HEK293 (cell line): Measurements from ENCODE around the gene ADD1.

Source experiments
- CTCF ChIA-PET: fragments of 350-600 bp; formaldehyde crosslinking; extraction: SDS; loops from one replicate; lab custom pipeline; 2021; ENCODE audit warnings: antibody characterized with exemption; lab: Yijun Ruan, JAX
- POLR2A ChIA-PET: fragments of 300-600 bp; formaldehyde crosslinking; extraction: SDS; loops from one replicate; lab custom pipeline; 2020; ENCODE audit warnings: antibody characterized with exemption, inconsistent platforms; lab: Yijun Ruan, JAX
- H3K27ac ChIP-seq: fragments of 200-500 bp; sonication (Bioruptor generic); 2 replicates; pipeline ENCODE4 v1.5.1; 2014; ENCODE audit warnings: low read depth, low read length, control low read depth, inconsistent platforms; ENCODE audit errors: extremely low read depth
- H3K36me3 ChIP-seq, 2 experiments: fragments of 200-500 bp in 1 of 2; sonication (Bioruptor generic) in 1 of 2; 1 replicate in 1 of 2; 2 replicates in 1 of 2; pipeline ENCODE4 v1.5.1; 2014 to 2017; ENCODE audit warnings: inconsistent platforms in 2 of 2, low read length in 2 of 2; ENCODE audit not compliant: control insufficient read depth in 2 of 2, insufficient read depth in 1 of 2
- H3K4me1 ChIP-seq: fragments of 200-500 bp; sonication (Bioruptor generic); 2 replicates; pipeline ENCODE4 v1.5.1; 2014; ENCODE audit warnings: mild to moderate bottlenecking, low read length, inconsistent platforms; ENCODE audit not compliant: control insufficient read depth, insufficient read depth
- H3K4me3 ChIP-seq: 2 replicates; pipeline ENCODE4 v1.5.1; 2011; ENCODE audit warnings: low read depth, mild to moderate bottlenecking, control low read depth, low read length, moderate library complexity
- H3K9me3 ChIP-seq: fragments of 200-500 bp; sonication (Bioruptor generic); 2 replicates; pipeline ENCODE4 v1.5.1; 2014; ENCODE audit warnings: low read depth, low read length, inconsistent platforms; ENCODE audit not compliant: control insufficient read depth, insufficient read depth
- GFI1B ChIP-seq: fragments of 450-650 bp; formaldehyde crosslinking; IDR thresholded peaks from 2 replicates; pipeline ENCODE4 v1.5.1; 2016; ENCODE audit warnings: missing biosample characterization, missing genetic modification characterization
- GLIS1 ChIP-seq: fragments of 450-650 bp; formaldehyde crosslinking; IDR thresholded peaks from 2 replicates; pipeline ENCODE4 v1.5.1; 2016; ENCODE audit warnings: missing biosample characterization, missing genetic modification characterization
- GLIS2 ChIP-seq: fragments of 450-650 bp; formaldehyde crosslinking; IDR thresholded peaks from 2 replicates; pipeline ENCODE4 v1.5.1; 2016; ENCODE audit warnings: missing biosample characterization, missing genetic modification characterization
- HOXD13 ChIP-seq: sonication (generic); formaldehyde crosslinking; IDR thresholded peaks from 2 replicates; pipeline ENCODE4 v1.8.0; 2022; ENCODE audit warnings: missing genetic modification reagents, borderline replicate concordance
- OSR2 ChIP-seq: fragments of 450-650 bp; formaldehyde crosslinking; IDR thresholded peaks from 2 replicates; pipeline ENCODE4 v1.5.1; 2016; ENCODE audit warnings: missing biosample characterization, missing genetic modification characterization
- PRDM1 ChIP-seq: fragments of 450-650 bp; formaldehyde crosslinking; IDR thresholded peaks from 2 replicates; pipeline ENCODE4; 2016; ENCODE audit warnings: missing biosample characterization, missing genetic modification characterization
- YY1 ChIP-seq: fragments of 450-650 bp; formaldehyde crosslinking; IDR thresholded peaks from 2 replicates; pipeline ENCODE4 v1.5.1; 2018; ENCODE audit warnings: missing biosample characterization, missing genetic modification characterization
- ZEB2 ChIP-seq: fragments of 450-650 bp; formaldehyde crosslinking; IDR thresholded peaks from 2 replicates; pipeline ENCODE4 v1.5.1; 2016; ENCODE audit warnings: missing biosample characterization, missing genetic modification characterization
- ZFP37 ChIP-seq: fragments of 450-650 bp; formaldehyde crosslinking; IDR thresholded peaks from 2 replicates; pipeline ENCODE4 v1.5.1; 2016; ENCODE audit warnings: missing biosample characterization, missing genetic modification characterization
- ZFP41 ChIP-seq: fragments of 450-650 bp; formaldehyde crosslinking; IDR thresholded peaks from 2 replicates; pipeline ENCODE4 v1.5.1; 2016; ENCODE audit warnings: missing biosample characterization, missing genetic modification characterization, borderline replicate concordance
- ZFP69B ChIP-seq: fragments of 450-650 bp; formaldehyde crosslinking; IDR thresholded peaks from 2 replicates; pipeline ENCODE4 v1.5.1; 2016; ENCODE audit warnings: missing biosample characterization, missing genetic modification characterization
- ZNF133 ChIP-seq: fragments of 450-650 bp; formaldehyde crosslinking; IDR thresholded peaks from 2 replicates; pipeline ENCODE4 v1.5.1; 2016; ENCODE audit warnings: missing biosample characterization, missing genetic modification characterization
- ZNF138 ChIP-seq: fragments of 450-650 bp; formaldehyde crosslinking; IDR thresholded peaks from 2 replicates; pipeline ENCODE4 v1.5.1; 2016; ENCODE audit warnings: missing biosample characterization, missing genetic modification characterization, borderline replicate concordance
- ZNF155 ChIP-seq: fragments of 450-650 bp; formaldehyde crosslinking; IDR thresholded peaks from 2 replicates; pipeline ENCODE4 v1.5.1; 2016; ENCODE audit warnings: missing biosample characterization, missing genetic modification characterization
- ZNF18 ChIP-seq: fragments of 450-650 bp; formaldehyde crosslinking; IDR thresholded peaks from 2 replicates; pipeline ENCODE4 v1.5.1; 2016; ENCODE audit warnings: missing biosample characterization, missing genetic modification characterization
- ZNF362 ChIP-seq: fragments of 450-650 bp; formaldehyde crosslinking; IDR thresholded peaks from 2 replicates; pipeline ENCODE4 v1.5.1; 2016; ENCODE audit warnings: missing biosample characterization, missing genetic modification characterization
- ZNF416 ChIP-seq: fragments of 450-650 bp; formaldehyde crosslinking; IDR thresholded peaks from 2 replicates; pipeline ENCODE4 v1.5.1; 2016; ENCODE audit warnings: missing biosample characterization, missing genetic modification characterization
- ZNF571 ChIP-seq: fragments of 450-650 bp; formaldehyde crosslinking; IDR thresholded peaks from 2 replicates; pipeline ENCODE4 v1.5.0; 2017; ENCODE audit warnings: missing biosample characterization, missing genetic modification characterization
- ZNF654 ChIP-seq: fragments of 450-650 bp; formaldehyde crosslinking; IDR thresholded peaks from 2 replicates; pipeline ENCODE4 v1.5.1; 2016; ENCODE audit warnings: low read depth, missing biosample characterization, missing genetic modification characterization
- ZNF692 ChIP-seq: fragments of 450-650 bp; formaldehyde crosslinking; IDR thresholded peaks from 2 replicates; pipeline ENCODE4 v1.5.1; 2016; ENCODE audit warnings: missing biosample characterization, missing genetic modification characterization
- ZNF777 ChIP-seq: fragments of 450-650 bp; formaldehyde crosslinking; IDR thresholded peaks from 2 replicates; pipeline ENCODE4 v1.5.1; 2017; ENCODE audit warnings: missing biosample characterization, missing genetic modification characterization, borderline replicate concordance
- ZSCAN23 ChIP-seq: fragments of 450-650 bp; formaldehyde crosslinking; IDR thresholded peaks from 2 replicates; pipeline ENCODE4 v1.5.1; 2016; ENCODE audit warnings: missing biosample characterization, missing genetic modification characterization
- TF ChIP-seq, protein P1 (sequence below): fragments of 450-650 bp; formaldehyde crosslinking; IDR thresholded peaks from 2 replicates; pipeline ENCODE4 v1.5.1; 2017; ENCODE audit warnings: missing biosample characterization, mild to moderate bottlenecking, missing genetic modification characterization, moderate library complexity
- TF ChIP-seq, protein P2 (sequence below): fragments of 450-650 bp; formaldehyde crosslinking; IDR thresholded peaks from 2 replicates; pipeline ENCODE4 v1.5.1; 2017; ENCODE audit warnings: missing biosample characterization, missing genetic modification characterization

Gene ADD1

DNA sequence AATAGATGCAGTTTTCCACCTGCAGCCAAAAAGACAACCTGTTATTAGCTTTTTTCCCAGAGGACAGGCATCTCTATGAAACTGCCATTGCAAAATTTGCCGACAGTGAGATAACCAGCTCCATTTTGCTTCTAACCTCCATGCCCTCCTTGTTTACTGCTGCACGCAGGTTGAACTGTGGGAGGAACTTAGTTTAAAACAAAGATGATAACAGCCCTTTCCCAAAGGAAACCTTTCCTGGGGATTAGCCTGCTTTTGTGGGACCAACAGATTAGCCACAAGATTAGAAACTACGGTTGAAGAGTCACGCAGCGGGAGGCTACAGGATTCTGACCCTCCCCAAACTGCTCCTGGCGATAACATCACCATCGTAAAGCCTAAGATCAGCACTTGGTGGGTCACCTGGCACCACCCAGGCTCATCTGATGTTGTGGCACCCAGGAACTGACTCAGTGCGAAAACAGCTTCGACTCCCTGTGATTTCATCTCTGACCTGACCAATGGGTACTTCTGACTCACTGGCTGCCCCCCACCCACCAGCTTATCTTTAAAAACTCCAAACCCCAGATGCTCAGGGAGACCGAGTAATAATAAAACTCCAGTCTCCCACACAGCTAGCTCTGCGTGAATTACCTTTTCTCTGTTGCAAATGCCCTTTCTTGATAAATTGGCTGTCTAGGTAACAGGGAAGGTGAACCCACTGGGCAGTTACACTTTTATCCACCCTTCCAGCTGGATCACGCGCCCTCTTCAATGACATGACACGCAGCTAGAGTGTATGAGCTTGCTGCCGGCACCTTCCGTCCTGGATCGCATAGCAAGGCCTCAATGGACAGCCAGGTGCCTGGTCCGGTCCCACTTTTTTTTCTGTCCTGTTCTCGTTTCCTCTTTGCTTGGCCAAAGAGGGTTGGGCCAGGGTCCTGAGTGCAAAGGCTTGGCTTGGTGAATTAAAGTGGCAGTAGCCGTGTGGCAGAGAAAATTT lies 92.4 kb downstream of the ADD1 start (continued):
- TF ChIP-seq ZNF362 (tag by site-specific recombination) = no peak
- no peak for TF ChIP-seq ZFP69B (tag by site-specific recombination)
- TF ChIP-seq ZNF18 (tag by site-specific recombination) = no peak
- peak; percentile 40; the same call in 1 of the 2 replicates for TF ChIP-seq GLIS2 (tag by site-specific recombination)
- TF ChIP-seq GLIS1 (tag by site-specific recombination) = peak; percentile 93
- TF ChIP-seq OSR2 (tag by site-specific recombination) = peak; percentile 17; the same call in 1 of the 2 replicates
- no peak for TF ChIP-seq ZSCAN23 (tag by site-specific recombination)
- no peak for TF ChIP-seq ZNF155 (tag by site-specific recombination)

GRCh38 chr4:2936773-2937145 lies 93.1 kb downstream of the ADD1 start:
- ChIA-PET CTCF (interaction anchor here (0.6 to 1.6 kb wide), 3 partner anchors 12 to 107 kb away, joined by 3 read pairs; no protein-coding TSS in a partner anchor), POLR2A (no interaction called here)
- H3K9me3 ChIP-seq = no peaks in the 10 kb centered on the region
- TF ChIP-seq ZEB2 (peak; percentile 40; the same call in 1 of the 2 replicates), ZFP37 (tag by site-specific recombination) (peak; percentile 19; the same call in 1 of the 2 replicates), ZNF571 (no peak), PRDM1 (tag by site-specific recombination) (no peak)
- TF ChIP-seq, protein P1, sequence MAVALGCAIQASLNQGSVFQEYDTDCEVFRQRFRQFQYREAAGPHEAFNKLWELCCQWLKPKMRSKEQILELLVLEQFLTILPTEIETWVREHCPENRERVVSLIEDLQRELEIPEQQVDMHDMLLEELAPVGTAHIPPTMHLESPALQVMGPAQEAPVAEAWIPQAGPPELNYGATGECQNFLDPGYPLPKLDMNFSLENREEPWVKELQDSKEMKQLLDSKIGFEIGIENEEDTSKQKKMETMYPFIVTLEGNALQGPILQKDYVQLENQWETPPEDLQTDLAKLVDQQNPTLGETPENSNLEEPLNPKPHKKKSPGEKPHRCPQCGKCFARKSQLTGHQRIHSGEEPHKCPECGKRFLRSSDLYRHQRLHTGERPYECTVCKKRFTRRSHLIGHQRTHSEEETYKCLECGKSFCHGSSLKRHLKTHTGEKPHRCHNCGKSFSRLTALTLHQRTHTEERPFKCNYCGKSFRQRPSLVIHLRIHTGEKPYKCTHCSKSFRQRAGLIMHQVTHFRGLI (tag by site-specific recombination) = peak; percentile 97
- H3K27ac ChIP-seq = no peak overlapping the region
- H3K36me3 ChIP-seq = peaks cover 6 to 71% of the 10 kb centered on the region in 2 experiments; a peak in 2 of 3 replicates
- H3K4me3 ChIP-seq = no peak overlapping the region
- no peaks in the 10 kb centered on the region; the same call in 1 of the 2 replicates for H3K4me1 ChIP-seq

DNA sequence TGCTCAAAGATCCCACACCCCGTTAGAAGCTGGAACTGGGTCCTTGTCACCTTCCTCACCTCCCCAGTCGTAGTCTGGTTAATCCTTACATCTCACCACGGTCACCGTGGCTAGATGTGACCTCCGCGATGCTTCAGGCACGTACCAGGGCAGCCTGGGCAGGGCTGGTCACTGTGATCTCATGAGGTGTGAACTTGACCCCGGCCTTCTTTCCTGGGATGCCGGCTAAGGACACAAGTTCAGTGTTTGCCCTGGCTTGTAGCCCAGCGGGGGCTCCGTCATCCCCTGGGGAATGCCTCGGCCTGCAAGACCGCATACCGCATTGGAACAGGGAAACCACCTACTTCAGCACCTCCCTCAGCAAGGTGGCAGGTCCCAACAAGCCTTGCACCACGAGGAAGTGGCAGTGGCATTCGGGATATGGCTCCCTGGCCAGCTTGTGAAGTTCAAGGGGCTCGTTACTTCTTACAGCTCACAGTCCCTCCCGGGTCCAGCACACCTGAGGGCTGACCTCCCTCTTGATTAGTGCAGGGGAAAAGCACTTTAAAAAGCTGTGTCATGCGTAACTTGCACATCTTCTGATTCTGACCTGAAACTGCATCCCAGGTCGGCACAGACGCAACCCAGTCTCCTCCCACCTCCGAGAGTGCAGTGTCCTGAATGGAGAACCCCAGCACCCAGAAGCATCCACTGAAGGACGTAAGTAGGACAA lies 93.7 kb downstream of the ADD1 start:
- ChIA-PET CTCF (interaction anchor here (0.6 to 1.6 kb wide), 3 partner anchors 11 to 107 kb away, joined by 3 read pairs; no protein-coding TSS in a partner anchor), POLR2A (no interaction called here)
- H3K36me3 ChIP-seq = peaks cover 6 to 71% of the 10 kb centered on the region in 2 experiments; a peak in 2 of 3 replicates
- H3K4me1 ChIP-seq = no peaks in the 10 kb centered on the region; the same call in 1 of the 2 replicates
- H3K9me3 ChIP-seq = no peaks in the 10 kb centered on the region
- no peak overlapping the region for H3K4me3 ChIP-seq
- no peak overlapping the region for H3K27ac ChIP-seq
- TF ChIP-seq ZNF654 (tag by site-specific recombination) (no peak), HOXD13 (CRISPR knock-in tag) (no peak), ZNF777 (no peak), GFI1B (tag by site-specific recombination) (no peak), ZFP41 (tag by site-specific recombination) (no peak), ZNF571 (no peak), YY1 (tag by site-specific recombination) (no peak), ZNF416 (tag by site-specific recombination) (no peak), ZNF138 (tag by site-specific recombination) (no peak), ZNF133 (tag by site-specific recombination) (no peak), ZNF692 (tag by site-specific recombination) (no peak)
- TF ChIP-seq, protein P2, sequence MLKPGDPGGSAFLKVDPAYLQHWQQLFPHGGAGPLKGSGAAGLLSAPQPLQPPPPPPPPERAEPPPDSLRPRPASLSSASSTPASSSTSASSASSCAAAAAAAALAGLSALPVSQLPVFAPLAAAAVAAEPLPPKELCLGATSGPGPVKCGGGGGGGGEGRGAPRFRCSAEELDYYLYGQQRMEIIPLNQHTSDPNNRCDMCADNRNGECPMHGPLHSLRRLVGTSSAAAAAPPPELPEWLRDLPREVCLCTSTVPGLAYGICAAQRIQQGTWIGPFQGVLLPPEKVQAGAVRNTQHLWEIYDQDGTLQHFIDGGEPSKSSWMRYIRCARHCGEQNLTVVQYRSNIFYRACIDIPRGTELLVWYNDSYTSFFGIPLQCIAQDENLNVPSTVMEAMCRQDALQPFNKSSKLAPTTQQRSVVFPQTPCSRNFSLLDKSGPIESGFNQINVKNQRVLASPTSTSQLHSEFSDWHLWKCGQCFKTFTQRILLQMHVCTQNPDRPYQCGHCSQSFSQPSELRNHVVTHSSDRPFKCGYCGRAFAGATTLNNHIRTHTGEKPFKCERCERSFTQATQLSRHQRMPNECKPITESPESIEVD (tag by site-specific recombination) = no peak
